GM21423 (cell line): Measurements from ENCODE around the gene DDOST.
"Not testable (repeated sequence)": the region's sequence is repeated elsewhere in the genome, so short reads cannot be mapped to it uniquely, and the experiment has no call there.

Experiments
- ATAC-seq: cut with Tn5 transposase; IDR thresholded peaks from one replicate; pipeline ENCODE4 v1.9.1; 2021; ENCODE audit warnings: mild to moderate bottlenecking, moderate library complexity; ENCODE audit not compliant: unreplicated experiment

DDOST gene

GRCh38 chr1:20626524-20626923, 34.6 kb downstream of the DDOST start:
- no peak for ATAC-seq

GRCh38 chr1:20626098-20626427, 35.1 kb downstream of the DDOST start:
- ATAC-seq: no peak

DNA sequence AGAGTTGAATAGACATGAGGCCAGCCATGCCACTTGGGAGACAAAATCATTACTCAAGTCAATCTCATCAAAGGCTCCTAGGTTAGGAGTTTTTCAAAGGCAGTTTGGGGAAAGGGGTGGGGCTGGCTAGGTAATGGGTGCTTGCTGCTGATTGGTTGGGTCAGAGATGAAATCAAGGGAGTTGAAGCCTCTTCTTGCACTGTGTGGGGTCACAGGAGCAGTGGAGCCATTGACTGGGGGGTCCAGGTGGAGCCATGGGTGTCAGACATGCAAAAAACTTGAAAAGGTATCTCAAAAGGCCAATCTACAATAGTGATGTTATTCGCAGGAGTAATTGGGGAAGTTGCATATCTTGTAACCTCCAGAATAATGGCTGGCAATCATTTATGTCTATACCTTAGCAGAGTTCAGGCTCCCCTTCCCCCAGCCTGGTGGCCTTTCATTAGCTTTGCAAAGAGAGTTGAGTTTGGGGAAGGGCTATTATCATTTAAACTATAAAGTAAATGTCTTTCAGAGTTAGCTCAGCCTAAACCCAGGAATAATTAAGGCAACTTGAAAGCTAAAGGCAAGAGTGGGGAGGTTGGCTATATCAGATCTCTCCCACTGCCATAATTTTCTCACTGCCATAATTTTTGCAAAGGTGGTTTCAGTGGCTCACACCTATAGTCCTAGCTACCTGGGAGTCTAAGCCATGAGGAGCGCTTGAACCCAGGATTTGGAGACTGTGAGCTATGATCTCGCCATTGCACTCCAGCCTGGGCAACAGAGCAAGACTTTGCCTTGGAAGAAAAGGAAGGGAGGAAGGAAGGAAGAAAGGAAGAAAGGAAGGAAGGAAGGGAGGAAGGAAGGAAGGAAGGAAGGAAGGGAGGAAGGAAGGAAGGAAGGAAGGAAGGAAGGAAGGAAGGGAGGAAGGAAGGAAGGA, 35.7 kb downstream of the DDOST start:
- no peak for ATAC-seq

DNA sequence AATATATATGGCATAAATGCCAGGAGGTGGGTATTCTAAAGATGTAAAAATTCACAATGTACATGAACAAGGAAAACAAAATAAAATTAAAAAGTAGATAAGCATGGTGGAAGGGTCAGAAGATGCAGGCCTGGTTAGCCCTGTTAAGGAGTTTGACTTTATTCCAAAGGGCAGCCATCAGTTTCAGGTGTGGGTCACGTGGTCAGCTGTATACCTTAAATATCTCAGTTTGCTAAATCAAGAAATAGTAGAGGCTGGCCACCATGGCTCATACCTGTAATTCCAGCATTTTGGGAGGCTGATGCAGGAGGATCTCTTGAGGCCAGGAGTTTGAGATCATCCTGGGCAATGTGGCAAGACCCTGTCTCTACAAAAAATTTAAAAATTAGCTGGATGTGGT, 36.5 kb downstream of the DDOST start:
- ATAC-seq: no peak

DNA sequence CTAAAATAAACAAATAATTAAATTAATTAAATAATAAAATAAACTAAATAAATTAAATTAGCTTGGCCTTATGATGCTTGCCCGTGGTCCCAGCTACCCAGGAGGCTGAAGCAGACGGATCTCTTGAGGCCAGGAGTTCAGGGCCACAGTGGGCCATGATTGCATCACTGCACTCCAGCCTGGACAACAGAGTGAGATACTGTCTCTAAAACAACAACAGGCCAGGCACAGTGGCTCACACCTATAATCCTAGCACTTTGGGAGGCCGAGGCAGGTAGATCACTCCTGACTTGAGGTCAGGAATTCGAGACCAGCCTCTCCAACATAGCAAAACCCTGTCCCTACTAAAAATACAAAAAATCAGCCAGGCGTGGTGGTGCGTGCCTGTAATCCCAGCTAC, 40.2 kb downstream of the DDOST start:
- no peak for ATAC-seq

- no peak for ATAC-seq
Observed at GRCh38 chr1:20619999-20620398, 41.2 kb downstream of the DDOST start.

DNA sequence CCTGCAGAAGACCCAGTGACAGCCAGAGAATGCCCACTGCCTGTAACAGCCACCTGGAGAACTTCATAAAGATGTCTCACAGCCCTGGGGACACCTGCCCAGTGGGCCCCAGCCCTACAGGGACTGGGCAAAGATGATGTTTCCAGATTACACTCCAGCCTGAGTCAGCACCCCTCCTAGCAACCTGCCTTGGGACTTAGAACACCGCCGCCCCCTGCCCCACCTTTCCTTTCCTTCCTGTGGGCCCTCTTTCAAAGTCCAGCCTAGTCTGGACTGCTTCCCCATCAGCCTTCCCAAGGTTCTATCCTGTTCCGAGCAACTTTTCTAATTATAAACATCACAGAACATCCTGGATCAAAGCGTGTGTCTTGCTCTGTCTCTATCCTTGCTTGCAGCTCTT, 42.6 kb downstream of the DDOST start:
- ATAC-seq: no peak

DNA sequence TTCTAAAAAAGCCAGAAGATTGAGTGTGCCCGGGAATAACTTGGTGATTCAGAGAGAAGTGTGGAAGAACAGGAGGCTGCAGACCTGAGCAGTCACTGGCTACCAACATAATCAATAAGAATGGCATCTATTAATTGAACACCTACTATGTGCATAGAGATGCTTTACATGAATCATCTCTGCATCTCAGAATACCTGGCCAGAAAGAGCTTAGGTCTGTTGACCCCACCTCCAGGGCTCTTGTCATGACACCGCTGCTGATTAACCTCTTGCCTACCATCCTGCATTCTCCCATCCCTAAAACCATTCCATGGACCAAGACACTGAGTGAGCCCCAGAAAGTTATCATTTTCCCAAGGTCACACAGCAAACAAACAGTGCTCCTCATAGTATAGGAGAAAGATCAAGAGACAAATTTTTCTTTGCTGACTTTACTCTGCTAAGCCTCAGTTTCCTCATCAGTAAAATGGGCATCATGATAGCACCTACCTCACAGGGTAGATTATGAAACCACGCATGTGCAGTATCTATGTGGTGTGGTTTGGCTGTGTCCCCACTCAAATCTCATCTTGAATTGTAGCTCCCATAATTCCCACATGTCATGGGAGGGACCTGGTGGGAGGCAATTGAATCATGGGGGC, 44.2 kb downstream of the DDOST start:
- no peak for ATAC-seq

GRCh38 chr1:20615946-20616846, 45.0 kb downstream of the DDOST start:
- no peak for ATAC-seq

DNA sequence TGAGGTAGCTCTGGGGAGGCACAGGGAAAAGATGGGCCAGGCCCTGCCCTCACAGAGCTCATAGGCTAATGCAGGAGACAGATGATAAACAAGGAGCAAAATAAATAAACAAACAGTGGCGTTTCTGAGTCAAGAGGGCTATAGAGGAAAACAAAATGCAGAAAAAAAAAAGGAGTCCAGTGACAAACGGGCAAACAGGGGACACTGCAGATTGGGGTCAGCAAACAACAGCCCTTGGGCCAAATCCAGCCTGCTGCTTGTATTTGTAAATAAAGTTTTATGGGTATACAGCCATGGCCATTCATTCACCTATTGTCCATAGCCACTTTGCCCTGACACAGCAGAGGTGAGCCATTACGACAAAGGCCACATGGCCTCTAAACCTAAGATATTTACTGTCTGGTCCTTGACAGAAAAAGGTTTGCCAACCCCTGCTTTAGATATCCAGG, 47.0 kb downstream of the DDOST start:
- ATAC-seq: no peak

GRCh38 chr1:20612221-20612746, 48.9 kb downstream of the DDOST start:
- no peak for ATAC-seq

DNA sequence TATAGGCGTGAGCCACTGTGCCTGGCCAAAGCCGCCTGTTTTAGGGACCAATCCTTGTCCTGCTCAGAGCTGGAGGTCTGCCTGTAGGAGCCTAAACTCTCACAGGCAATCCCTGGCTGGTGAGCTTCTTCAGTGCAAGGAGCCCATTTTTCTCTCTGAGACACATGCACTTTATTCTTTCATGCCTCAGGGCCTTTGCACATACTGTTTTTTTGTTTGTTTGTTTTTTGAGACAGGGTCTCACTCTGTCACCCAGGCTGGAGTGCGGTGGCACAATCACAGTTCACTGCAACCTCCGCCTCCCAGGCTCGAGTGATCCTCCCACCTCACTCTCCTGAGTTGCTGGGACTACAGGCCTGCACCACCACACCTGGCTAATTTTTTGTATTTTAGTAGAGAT, 49.5 kb downstream of the DDOST start:
- ATAC-seq: no peak

DNA sequence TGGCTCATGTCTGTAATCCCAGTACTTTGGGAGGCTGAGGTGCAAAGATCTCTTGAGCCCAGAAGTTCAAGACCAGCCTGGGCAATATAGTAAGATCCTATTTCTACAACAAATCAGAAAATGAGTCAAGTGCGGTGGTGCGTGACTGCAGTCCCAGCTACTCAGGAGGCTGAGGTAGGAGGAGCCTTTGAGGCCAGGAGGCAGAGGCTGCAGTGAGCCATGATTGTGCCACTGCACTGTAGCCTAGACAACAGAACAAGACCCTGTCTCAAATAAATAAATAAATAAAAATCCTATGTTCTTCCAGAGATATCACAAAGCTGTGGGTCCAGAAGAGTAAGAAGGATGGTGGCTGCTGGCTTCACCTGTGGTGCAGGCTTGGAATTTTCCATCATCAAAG, 50.2 kb downstream of the DDOST start:
- ATAC-seq: no peak

DNA sequence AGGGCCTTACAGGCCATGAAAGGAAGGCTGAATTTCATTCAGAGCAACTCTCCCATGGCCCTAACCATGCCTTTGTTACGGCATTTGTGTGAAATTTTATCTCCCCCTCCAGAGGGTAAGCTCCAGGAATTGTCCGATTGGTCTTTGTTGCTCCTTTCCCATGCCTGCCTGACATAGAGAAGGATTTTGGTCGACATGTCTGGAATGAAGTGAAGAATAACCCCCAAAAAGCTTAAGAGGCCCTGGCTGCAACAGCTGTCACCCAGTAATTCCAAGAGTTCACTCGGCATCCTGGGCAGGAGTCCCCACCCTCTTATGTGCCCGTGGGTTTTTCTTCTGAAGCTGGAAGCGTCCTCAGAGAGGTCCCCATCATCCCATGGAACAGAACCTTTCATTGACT, 51.6 kb downstream of the DDOST start:
- ATAC-seq: no peak

DNA sequence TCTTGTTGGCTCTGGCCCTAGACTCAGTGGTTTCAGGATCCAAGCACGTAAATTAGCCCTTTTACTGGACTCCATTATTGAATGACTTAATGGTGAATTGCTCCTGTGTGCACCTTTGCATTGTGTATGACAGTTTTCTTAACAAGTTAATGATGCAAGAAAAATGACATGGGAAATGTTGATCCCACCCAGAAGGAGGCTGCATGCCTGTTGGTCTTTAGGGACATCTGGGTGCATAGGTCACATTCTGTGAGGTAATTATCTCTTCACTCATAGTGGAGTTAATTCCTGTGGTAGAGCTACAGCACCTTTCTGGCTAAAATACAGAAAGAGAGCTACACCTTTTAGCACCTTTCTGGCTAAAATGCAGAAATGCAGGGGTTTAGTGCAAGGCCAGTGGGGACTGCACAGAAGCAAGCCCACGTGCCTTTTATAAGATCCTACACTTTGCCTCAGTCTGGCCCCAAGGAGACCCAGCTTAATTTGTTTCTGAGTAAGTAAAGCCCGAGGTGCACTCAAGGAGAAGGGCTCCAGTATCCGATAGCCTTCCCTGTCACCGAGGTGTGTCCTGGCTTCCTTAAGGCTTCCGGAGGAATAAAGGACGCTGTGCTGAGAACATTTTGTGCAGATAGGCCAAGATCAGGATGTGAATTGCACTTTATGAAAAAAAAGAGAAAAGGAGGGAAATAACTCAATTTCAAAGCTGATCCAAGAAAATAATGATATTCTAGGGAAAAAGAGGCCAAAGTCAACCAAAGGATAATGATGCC, 54.2 kb downstream of the DDOST start:
- ATAC-seq: not testable (repeated sequence)

- no peak for ATAC-seq
Observed at GRCh38 chr1:20604678-20605077, 56.5 kb downstream of the DDOST start.

DNA sequence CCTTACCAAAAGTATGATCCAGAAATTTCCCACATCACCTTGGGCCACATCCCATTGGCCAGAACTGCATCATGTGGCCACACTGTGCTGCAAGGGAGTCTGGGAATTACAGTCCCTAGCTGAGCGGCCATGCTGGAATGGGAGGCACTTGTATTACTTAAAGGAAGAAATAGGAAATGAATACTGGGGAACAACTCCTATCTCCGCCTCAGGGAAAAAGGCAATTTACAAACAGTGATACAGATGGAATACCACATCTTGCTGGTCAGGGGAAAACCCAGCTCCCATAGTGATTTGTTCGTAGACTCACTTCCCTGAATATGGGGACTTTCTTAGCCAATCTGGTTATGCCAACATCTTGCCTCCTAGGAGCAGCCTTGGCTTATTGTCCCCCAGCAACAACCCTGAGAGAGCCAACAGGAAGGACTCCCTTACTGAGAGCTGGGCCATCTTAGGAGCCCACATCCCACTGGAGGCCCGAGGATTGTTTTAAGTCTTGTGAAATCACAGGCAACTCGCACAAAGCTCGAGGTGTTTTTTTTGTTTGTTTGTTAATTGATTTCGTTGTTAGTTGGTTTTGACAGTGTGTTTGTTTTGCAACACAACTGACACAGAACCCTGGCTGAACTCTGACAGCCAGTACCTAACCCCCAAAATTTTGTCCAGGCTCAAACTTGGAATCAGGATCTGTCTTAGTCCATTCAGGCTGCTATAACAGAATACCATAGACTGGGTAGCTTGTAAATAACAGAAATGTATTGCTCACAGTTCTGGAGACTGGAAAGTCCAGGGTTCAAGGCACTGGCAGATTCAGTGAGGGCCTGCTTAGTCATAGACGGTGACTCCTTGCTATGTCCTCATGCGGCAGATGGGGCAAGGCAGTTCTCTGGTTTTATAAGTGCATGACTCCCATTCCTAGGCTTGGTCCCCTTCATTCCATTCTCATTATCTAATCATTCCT, 57.4 kb downstream of the DDOST start:
- ATAC-seq: no peak

- no peak for ATAC-seq
Observed at GRCh38 chr1:20602851-20603450, 58.2 kb downstream of the DDOST start.
